HG02852 (cell line): ENCODE results near the gene ZBTB18.
A peak's percentile ranks its signal among the peaks of the same experiment; 100 is the strongest.

Source experiments
- ATAC-seq: cut with Tn5 transposase; IDR thresholded peaks from one replicate; pipeline ENCODE4 v1.9.1; 2021; ENCODE audit warnings: mild to moderate bottlenecking, moderate library complexity; ENCODE audit not compliant: unreplicated experiment

The ZBTB18 gene

DNA sequence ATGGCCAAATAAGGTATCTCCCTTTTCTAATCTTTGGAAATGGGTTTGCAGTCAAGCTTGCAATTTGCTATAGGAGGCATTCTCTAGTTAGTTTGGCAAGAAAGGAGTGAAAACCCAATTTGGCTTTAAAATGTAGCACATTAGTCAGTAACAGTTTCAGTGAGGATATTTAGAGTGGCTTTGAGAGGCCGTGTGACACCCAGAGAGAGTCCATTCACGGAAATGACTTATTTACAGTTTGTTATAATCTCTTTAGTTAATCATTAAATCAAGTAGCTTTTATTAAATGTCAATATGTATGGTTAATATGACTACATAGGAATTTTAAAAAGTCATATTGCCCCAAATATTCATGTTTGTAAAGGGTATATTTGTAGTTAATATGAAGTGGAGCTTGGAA lies 9.6 kb downstream of the ZBTB18 start:
- no peak for ATAC-seq

DNA sequence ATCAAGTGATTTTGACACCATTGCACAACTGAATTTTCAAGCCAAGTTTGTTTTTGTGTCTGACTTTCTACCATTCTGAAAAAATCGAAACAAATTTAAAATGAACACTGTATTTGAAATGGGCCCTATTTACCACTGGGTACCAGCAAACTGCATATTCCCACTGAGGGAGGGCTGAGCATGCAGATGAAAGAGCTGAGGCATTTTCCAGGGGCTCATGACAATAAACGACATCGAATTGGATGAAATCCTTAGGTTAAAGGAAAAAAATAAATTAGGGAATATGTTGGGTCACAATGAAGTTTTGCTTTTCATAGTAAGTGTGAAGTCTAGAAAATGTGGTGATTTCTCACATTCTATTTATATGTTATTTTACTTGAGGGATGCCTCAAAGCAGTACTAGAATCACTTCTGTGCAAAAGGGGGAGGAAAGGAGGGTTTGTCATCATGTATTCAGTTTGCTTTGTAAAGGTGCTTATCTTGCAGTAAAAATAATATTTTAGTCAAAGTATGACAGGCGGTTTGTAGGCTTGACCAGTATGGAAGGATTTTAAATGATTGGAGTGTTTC lies 11.2 kb downstream of the ZBTB18 start:
- ATAC-seq, result no peak

DNA sequence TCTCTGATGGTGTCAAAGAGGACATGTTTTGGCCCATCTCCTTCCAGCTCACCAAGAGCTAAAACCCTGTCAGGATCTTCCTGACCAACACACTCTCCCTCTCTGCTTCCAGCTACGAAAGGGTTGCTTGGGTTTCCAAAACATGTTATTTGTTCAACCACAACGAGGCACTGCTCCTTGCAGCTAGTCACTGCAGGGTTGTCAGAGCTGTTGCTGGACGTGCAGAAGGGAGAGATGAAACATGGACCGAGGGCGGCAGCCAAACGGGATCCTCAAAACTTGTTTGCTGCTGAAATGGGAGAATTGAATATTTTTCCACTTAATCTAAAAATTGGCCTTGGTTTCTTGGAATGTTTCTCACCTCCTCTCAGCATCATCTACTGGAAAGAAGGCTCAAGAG lies 12.4 kb downstream of the ZBTB18 start:
- no peak for ATAC-seq

DNA sequence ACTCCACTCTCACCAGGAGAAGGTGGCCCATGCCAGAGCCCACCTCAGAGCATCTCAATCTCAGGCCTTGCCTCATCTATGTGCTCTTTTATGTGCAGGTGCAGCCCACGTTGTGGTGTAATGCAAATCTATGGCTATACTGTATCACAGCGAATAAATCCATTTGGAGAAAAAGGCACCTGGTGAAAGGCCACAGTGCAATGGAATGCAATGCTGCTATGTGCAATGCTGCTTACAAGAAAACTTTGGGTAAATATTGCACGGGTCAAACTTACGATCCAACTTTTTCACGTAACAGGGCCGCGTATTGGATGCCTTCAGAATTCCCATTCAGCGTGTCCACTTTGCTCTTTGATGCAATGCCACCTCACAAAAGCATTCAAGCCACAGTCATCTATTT lies 13.5 kb downstream of the ZBTB18 start:
- ATAC-seq, result no peak

- ATAC-seq, result no peak
Measured at GRCh38 chr1:244065063-244065793, 14.1 kb downstream of the ZBTB18 start.

DNA sequence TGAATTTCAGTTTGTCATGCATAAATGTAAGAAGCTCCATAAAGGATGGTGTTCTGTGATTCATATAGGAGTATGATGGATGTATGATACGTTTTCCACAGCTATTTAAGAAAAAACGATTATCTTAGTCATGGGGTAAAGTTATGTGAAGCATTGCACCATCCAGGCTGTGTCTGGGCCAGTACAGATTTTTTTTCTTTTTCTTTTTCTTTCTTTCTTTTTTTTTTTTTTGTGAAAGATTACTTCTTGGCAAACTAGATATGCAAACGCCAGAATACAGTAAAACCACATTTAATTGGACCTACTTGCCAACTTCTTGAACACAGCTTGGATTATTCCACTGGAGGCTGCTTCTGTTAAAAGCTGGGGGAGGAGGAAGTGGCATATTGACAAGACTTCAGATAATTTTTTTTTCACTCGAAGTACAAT lies 14.9 kb downstream of the ZBTB18 start:
- ATAC-seq, result no peak

- no peak for ATAC-seq
Measured at GRCh38 chr1:244066954-244067716, 16.1 kb downstream of the ZBTB18 start.

DNA sequence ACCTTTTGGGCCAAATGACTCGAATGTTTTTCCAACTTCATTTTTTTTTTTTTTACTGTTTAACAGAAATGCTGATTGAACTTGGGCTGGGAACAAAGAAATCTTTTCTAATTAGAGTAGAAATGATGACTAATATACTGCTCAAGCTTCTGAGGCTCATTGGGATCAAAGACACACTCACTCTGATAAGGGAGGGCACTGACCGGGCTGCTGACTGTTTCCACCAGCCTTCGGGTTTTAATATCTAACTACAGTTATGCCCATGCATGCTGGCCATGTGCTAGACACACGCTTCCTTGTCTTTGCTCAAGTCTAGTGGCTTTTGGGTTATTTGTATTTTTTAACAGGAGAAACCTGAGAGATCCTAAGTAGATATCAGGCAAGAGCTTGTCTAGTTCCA lies 16.8 kb downstream of the ZBTB18 start:
- no peak for ATAC-seq

DNA sequence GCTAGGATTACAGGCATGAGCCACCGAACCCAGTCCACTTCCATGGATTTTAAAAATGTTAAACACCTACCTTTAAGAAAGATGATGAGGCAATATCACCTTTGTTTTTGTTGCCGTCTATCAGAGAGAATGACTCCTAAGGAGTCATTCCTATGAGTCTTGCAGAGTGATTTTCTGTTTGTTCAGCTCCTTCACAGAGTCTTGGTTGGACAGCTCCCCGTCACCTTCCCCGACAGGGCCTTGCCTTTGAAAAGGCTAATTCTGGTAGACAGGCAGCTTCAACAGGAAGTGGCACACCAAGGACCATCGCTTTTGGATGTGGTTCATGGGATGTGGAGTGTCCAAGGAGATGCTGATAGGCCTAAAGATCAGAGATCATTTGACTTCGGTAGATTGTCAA lies 17.5 kb downstream of the ZBTB18 start:
- no peak for ATAC-seq

GRCh38 chr1:244069326-244069898 lies 18.3 kb downstream of the ZBTB18 start:
- no peak for ATAC-seq

DNA sequence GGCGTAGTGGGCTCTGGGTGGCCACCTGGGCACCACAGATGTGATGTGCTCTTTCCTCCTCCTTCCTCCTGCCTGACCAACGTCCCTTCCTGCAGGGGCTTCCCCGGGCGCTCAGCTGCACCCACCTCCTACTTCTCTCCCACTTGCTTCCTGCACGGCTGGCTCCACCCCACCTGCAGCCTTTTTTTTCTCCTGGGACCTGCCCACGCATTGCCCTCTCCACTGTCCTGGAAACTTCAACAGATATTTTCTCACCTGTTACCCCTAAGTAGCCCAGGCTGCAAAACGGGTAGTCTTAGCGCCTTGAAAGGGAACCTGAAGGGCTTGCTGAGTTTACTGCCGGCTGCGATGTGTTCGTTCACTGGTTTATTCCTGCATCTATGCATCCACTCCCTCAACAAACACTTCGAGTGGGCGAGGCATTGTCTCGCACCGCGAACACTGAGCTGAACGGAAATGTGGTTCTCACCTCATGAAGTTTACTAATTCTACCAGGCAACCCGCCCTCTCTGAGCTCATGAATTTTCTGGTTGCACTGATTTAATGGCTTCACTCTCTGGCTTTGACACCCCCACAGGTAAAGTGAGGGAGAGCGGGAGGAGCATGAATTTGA lies 23.6 kb downstream of the ZBTB18 start:
- peak; percentile 82 for ATAC-seq

- peak; percentile 25 for ATAC-seq
Measured at GRCh38 chr1:244075247-244075722, 24.2 kb downstream of the ZBTB18 start.

- no peak for ATAC-seq
Measured at GRCh38 chr1:244076740-244077139, 25.7 kb downstream of the ZBTB18 start.

DNA sequence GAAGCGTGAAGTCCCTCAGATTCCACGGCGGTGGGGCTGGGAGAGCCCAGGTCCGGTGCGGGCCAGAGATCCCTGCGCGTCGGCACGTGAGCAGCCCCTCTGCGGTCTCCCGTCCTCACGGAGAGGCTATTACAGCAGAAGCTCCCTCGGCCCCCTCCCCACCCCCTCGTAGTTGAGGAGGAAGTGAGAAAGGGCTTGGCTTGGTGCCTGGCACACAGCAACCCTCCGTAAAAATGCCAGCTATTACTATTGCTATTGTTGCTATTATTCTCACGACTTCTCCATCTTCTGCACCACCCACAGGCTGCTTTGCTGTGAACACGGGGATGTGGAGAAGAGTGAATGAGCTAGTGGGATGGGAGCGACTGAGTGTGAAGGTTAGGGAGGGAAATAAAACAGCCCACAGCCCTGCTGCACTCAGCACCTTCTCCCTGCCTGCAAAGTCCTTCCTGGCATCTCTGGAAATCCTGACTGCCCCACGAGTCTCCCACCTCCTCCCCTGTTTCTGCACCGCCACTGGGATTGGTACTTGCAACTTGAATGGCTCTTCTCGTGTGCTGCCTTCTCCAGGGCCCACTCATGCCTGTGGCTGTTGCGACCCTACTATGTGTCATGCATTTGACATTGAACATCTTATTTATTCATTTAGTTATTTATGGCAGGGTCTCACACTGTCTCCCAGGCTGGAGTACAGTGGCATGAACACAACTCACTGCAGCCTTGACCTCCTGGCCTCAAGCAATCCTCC lies 26.6 kb downstream of the ZBTB18 start:
- ATAC-seq, result no peak

- ATAC-seq, result no peak
Measured at GRCh38 chr1:244080343-244080929, 29.4 kb downstream of the ZBTB18 start.

- ATAC-seq, result no peak
Measured at GRCh38 chr1:244082969-244083368, 31.9 kb downstream of the ZBTB18 start.

DNA sequence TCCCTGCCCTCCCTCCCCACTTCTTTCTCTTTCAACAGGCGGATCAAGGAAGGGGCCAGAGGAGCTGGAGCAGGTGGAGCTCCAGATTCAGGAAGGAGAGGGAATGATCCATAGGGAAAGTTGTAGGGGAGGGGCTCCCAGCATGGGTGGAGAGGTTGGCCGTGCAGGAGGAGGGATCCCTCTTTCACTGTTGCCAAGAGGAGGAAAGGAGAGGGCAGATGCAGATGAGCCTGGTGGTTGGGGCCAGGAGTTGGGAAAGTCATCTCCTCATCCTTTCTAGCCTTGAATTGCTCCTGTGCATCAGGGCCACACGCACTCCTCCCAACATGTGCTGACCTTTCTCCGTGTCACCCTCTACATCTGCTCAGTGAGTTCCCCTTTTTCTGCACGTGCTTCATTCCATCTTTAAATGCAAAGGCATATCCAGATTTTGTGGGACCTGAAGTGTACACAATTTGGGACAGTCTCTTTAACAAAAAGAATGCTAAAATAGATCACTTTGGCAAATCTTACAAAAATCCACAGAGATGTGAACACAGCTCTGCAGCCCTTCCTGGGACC lies 32.4 kb downstream of the ZBTB18 start:
- ATAC-seq, result no peak

GRCh38 chr1:244084763-244085162 lies 33.7 kb downstream of the ZBTB18 start:
- no peak for ATAC-seq

DNA sequence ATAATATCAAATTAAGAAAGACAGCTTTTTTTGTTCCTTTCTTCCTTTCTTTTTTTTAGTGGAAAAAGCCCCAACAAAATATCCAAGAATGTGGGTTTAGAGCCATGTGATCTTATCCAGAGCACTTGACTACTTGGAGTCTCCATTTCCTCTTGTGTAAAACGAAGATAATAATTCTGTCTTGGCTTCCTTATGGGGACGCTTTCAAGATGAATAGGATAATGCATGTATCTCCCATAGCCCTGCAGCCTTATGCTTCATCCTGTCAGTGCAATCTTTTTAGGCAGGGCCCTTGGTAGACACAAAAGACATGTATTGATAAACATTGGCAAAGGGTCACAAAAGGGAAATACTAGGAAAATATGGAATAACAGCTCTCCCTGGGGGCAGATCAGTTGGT lies 34.8 kb downstream of the ZBTB18 start:
- ATAC-seq, result no peak
